ENCODE measurements around the gene PLIN4.
"Not testable (repeated sequence)": the region's sequence is repeated elsewhere in the genome, so short reads cannot be mapped to it uniquely, and the experiment has no call there.

Gene PLIN4

GRCh38 chr19:4547303-4548237 is 29.3 kb upstream of the PLIN4 start:
- DNase-seq: no peak

GRCh38 chr19:4543842-4544647 is 25.8 kb upstream of the PLIN4 start:
- DNase-seq: no peak

- no peak for DNase-seq
Measured at GRCh38 chr19:4542896-4543841, 24.9 kb upstream of the PLIN4 start.

GRCh38 chr19:4541806-4542145 is 23.5 kb upstream of the PLIN4 start:
- not testable (repeated sequence) for DNase-seq

- DNase-seq: no peak
Measured at GRCh38 chr19:4541114-4541805, 23.0 kb upstream of the PLIN4 start.

GRCh38 chr19:4539693-4540581 is 21.7 kb upstream of the PLIN4 start, which contains the start of gene LRG1:
LRG1 (minus strand) TSS chr19:4540036; CDS start chr19:4540013, 23 bp downstream.
- no peak for DNase-seq

GRCh38 chr19:4539169-4539692 is 20.9 kb upstream of the PLIN4 start:
- DNase-seq: no peak

- no peak for DNase-seq
Measured at GRCh38 chr19:4538601-4538954, 20.3 kb upstream of the PLIN4 start.

- no peak for DNase-seq
Measured at GRCh38 chr19:4537953-4538600, 19.8 kb upstream of the PLIN4 start.

- no peak for DNase-seq
Measured at GRCh38 chr19:4536798-4537197, 18.5 kb upstream of the PLIN4 start.

GRCh38 chr19:4534836-4535658 is 16.8 kb upstream of the PLIN4 start, which contains the start of gene PLIN5:
PLIN5 (minus strand) TSS chr19:4535224; CDS start chr19:4534074, 1,150 bp downstream.
- peak; percentile 31 for DNase-seq

- no peak for DNase-seq
Measured at GRCh38 chr19:4533835-4534424, 15.6 kb upstream of the PLIN4 start.

- no peak for DNase-seq
Measured at GRCh38 chr19:4533334-4533733, 15.0 kb upstream of the PLIN4 start.

GRCh38 chr19:4531562-4532165 is 13.4 kb upstream of the PLIN4 start:
- DNase-seq: no peak

GRCh38 chr19:4529924-4530522 is 11.7 kb upstream of the PLIN4 start:
- DNase-seq: no peak

- DNase-seq: no peak
Measured at GRCh38 chr19:4528843-4529242, 10.6 kb upstream of the PLIN4 start.

- DNase-seq: not testable (repeated sequence)
Measured at GRCh38 chr19:4527377-4527776, 9.1 kb upstream of the PLIN4 start.

- no peak for DNase-seq
Measured at GRCh38 chr19:4525563-4526002, 7.3 kb upstream of the PLIN4 start.
